HG03280 (cell line): ENCODE results near the gene HTRA1.

ENCODE experiments used
- ATAC-seq: cut with Tn5 transposase; IDR thresholded peaks from one replicate; pipeline ENCODE4 v1.9.1; 2021; ENCODE audit warnings: mild to moderate bottlenecking, moderate library complexity; ENCODE audit not compliant: unreplicated experiment

Gene HTRA1

DNA sequence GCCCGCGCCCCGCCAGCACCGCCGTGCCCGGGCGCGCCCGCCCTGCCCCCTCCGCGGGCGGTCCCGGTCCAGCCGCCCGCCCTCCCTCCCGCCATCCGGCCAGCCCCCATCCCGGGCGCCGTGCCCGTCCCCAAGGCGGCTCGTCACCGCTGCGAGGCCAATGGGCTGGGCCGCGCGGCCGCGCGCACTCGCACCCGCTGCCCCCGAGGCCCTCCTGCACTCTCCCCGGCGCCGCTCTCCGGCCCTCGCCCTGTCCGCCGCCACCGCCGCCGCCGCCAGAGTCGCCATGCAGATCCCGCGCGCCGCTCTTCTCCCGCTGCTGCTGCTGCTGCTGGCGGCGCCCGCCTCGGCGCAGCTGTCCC lies at the start of gene HTRA1:
Gene HTRA1, plus strand, starts transcription at position 187 of the 362 bp plus-strand sequence. Its CDS starts 100 bp downstream, at position 287.
- no peak for ATAC-seq

DNA sequence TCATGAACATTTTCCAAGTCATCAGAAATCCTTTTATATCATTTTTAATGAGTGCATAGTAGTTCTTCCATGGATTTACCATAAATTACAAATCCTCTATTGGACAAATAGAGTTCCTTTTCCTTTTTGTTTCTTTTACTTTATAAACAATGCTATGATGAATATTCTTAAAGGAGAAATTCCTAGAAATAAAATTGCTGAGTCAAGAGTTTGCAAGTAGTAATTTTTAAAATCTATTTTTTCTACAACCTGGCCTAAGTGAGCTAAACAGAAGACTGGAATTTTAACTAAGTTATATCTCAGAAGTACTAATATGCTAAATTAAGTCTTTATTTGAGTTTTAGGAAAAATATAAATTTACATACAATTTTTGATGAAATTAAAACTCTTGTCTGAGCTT lies 48.0 kb upstream of the HTRA1 start:
- ATAC-seq: no peak

GRCh38 chr10:122417667-122418066 lies 43.7 kb upstream of the HTRA1 start:
- no peak for ATAC-seq

DNA sequence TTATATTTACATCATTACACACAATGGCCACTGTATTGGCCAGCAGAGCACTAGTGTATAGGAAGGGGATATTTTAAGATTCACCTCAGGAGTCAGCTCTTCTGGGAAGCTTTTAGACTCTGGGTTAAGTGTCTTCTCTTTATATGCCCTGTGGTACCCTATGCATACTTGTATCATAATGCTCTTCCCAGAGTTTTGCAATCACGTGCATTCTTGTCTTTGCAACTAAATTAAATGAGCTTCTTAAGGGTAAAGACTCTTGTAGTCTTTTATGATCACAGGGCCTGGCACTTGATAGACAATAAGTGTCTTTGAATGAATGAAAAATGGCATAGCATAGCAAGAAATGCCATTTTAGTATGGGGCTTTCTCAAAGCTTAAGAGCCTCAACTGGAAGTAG lies 42.3 kb upstream of the HTRA1 start:
- no peak for ATAC-seq

- ATAC-seq: no peak
These were observed 41.3 kb upstream of the HTRA1 start for GRCh38 chr10:122419876-122420623.

- no peak for ATAC-seq
These were observed 40.7 kb upstream of the HTRA1 start for GRCh38 chr10:122420624-122421007.

- ATAC-seq: no peak
These were observed 40.2 kb upstream of the HTRA1 start for GRCh38 chr10:122421054-122421625.

DNA sequence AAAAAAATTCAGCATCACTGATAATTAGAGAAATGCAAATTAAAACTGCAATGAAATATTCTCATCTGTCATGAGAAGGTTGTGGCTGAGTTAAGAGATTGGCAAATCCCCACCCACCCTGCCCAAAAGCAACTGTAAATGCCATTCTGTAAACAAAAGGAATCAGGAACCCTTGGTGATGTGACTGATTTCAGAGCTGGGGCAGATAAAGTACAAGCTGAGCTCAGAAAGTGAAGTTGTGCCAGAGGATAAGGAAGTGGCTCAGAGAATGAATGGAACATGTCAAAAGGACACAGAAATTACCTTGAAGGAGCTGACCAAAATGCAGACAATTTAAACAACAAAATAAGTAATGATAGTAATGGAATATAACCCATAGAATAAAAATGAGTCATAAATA lies 39.6 kb upstream of the HTRA1 start:
- no peak for ATAC-seq

DNA sequence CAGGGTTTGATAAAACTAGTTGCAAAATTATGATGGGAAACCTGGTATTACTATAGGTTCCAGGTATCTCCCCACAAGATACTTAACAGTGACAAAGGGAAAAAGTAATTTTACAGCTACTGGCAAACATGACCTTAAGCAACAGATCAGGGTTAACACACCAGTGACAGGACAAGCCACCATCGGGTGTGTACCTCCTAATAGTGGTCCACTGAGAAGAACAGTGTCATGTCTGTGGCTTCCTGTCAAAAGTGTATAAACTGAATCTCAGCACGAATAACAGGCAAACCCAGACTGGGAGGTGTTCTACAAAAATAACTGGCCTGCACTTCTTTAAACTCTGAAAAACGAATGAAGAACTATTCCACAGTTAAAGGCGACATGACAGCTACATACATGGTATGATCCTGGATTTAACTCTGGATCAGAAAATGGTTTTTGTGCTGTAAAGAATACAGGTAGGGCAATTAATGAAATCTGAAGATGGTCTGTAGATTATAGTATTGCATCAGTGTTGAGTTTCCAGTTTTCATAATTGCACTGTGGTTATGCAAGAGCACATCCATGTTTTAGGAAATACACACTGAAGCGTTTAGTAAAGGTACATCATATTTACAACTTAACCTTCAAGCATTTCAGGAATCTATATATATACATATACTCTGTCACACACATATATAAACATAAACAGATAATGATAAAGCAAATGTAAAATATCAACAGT lies 38.9 kb upstream of the HTRA1 start:
- no peak for ATAC-seq

- no peak for ATAC-seq
These were observed 37.3 kb upstream of the HTRA1 start for GRCh38 chr10:122424059-122424458.

DNA sequence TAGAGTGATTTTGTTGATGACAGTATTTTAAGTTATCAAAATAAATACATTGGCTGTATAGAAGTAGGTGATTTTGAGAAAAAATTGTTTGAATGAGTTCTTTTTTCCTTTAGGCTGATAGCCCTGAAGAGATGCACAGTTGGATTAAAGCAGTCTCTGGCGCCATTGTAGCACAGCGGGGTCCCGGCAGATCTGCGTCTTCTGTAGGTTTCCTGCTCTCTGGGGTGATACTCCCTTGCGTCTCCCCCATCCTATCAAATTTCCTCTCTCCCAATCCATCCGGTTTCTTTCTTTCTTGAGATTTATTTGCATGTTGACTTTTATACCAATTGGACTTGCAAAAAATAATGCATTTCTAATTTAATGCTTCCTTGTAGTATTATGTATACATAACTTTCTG lies 34.5 kb upstream of the HTRA1 start:
- no peak for ATAC-seq

DNA sequence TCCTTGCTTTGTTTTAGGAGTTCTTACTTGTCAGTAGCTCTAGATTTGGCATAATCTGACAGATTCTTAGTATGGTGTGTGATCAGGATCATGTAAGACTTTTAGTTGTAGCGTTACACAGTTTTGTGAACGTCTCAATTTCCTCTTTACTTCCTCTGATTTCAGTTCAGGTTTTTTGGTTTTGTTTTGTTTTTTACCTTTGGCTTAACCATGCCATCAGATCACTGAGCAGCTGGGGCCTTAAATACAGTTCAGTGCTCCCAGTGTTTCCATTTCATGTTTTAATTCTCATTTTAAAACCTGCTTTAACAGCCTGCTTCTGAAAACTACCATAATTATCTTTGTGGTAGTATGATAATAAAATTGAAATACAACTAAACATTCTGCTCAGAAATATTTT lies 34.1 kb upstream of the HTRA1 start:
- ATAC-seq: no peak

GRCh38 chr10:122435212-122435827 lies 26.0 kb upstream of the HTRA1 start:
- ATAC-seq: no peak

DNA sequence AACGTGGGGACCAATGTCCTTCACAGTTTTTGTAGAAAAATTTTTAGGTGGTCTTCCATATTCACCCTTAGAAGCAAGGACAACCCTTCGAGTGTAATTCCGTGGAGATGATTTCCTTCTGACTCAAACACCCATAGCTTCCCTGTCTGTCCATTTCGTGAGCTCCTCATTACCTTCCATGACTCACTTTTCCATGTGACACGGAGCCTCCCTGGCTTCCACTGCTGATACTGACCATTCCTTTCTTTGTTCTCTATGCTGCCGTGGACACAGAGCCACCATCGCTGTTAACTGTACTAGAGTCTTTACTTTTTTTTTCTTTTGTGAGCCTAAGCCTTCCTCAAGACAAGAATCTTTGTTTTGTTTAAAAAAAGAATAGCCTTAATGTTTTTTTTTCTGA lies 19.4 kb upstream of the HTRA1 start:
- no peak for ATAC-seq

DNA sequence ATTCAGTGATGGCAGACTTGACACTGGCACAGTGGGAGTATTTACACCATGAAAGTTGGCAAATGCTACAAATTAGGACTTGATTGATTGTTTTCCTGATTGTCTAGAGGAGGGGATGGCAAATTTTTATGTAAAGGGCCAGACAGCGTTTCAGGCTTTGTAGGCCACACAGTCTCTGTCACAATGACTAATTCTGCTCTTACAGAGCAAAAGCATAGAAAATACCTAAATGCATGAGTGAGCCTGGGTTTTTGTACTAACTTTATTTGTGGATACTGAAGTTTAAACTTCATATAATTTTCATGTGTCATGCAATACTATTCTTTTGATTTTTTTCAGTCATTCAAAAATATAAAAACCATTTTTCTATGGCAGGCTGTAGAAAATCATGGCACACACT lies 15.9 kb upstream of the HTRA1 start:
- no peak for ATAC-seq

- ATAC-seq: no peak
These were observed 15.4 kb upstream of the HTRA1 start for GRCh38 chr10:122445904-122446303.

- ATAC-seq: no peak
These were observed 14.5 kb upstream of the HTRA1 start for GRCh38 chr10:122446668-122447423.

- no peak for ATAC-seq
These were observed 12.8 kb upstream of the HTRA1 start for GRCh38 chr10:122448600-122448999.

- no peak for ATAC-seq
These were observed 12.2 kb upstream of the HTRA1 start for GRCh38 chr10:122449153-122449552.

GRCh38 chr10:122450353-122450990 lies 10.9 kb upstream of the HTRA1 start:
- no peak for ATAC-seq

DNA sequence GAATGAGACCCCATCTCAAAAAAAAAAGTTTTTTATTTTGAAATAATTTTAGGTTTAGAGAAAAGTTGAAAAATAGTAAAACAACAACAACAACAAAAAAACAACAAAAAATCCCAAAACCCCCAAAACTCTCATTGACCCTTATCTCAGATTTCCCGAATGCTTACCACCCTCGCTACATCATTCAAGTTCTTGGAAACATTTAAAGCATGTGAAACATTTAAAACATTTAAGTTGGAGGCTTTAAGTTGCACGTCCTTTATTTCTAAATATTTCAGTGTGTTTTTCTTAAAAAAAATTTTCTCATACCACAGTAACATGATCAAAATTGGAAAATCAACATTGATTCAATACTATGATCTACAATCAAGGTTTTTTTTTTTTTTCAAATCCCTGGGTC lies 7.3 kb upstream of the HTRA1 start:
- no peak for ATAC-seq
